ENCODE data around the gene C22orf39.

C22orf39 gene

DNA sequence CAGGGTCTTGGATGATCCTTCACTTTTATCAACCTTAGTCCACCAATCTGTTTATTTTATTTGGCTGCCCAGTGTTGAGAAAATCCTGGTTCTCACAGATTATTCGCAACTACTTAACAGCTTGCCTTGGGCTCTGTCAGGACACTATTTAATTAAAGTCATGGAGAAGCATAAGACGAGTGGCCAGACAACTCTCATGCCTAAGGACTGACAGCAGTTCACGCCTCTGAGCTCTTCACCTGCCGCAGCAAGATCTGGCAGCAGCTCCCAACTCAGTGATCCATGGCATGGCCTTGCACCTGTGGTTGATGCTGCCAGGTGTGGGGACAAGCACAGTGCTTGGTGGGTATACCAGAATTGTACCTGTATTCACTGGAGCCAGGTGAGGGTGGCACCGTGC is 53.8 kb downstream of the C22orf39 start:
- no peak for TF ChIP-seq CTCF (IDR thresholded peaks at IDR 0.05; ENCODE audit: low read length)
- TF ChIP-seq EZH2 (optimal IDR thresholded peaks at IDR 0.05; ENCODE audit: low read depth, low read length): no peak
- no peak for TF ChIP-seq EZH2phosphoT487 (IDR thresholded peaks at IDR 0.05; ENCODE audit: low read length)
- Histone ChIP-seq H3K4me1 (ENCODE audit: low read length) (no peaks in the 10 kb centered on the region), H3K27ac (ENCODE audit: low read length) (no peak overlapping the region), H4K20me1 (ENCODE audit: insufficient read depth, low read length) (no peaks in the 10 kb centered on the region), H3K36me3 (replicated peaks; ENCODE audit: insufficient read depth, low read length) (peaks cover 8% of the 10 kb centered on the region), H3K27me3 (replicated peaks; ENCODE audit: insufficient read depth, low read length) (no peaks in the 10 kb centered on the region), H3K9me2 (replicated peaks; ENCODE audit: insufficient read depth, low read length) (no peaks in the 10 kb centered on the region), H3K4me2 (ENCODE audit: low read depth, low read length) (no peak overlapping the region), H3K79me2 (ENCODE audit: low read length) (peaks cover 15% of the 10 kb centered on the region; the same call in 1 of the 2 replicates), H3F3A (ENCODE audit: insufficient read depth, low read length) (0 out of 2 replicates have a peak, but pooled peaks cover 3% of the 10 kb centered on the region), H3K9me3 (replicated peaks; ENCODE audit: insufficient read depth, low read length) (no peaks in the 10 kb centered on the region), H2AFZ (ENCODE audit: low read length) (no peak overlapping the region), H3K4me3 (ENCODE audit: low read length) (no peak overlapping the region), H3K9ac (ENCODE audit: low read length) (no peak overlapping the region)
- no peak for DNase-seq
